MM.1S (cell line): ENCODE results near the gene NOL9.

Experiments used
- CTCF ChIP-seq: fragments of 300-600 bp; sonication (generic); IDR thresholded peaks from 2 replicates; pipeline ENCODE4 v1.5.1; 2016; ENCODE audit warnings: antibody characterized with exemption, low read length, mixed read lengths
- EZH2 ChIP-seq: fragments of 300-600 bp; sonication (generic); optimal IDR thresholded peaks from 2 replicates; pipeline ENCODE3; 2017; ENCODE audit warnings: low read depth, mild to moderate bottlenecking, antibody characterized with exemption, low read length, mixed read lengths
- EZH2phosphoT487 ChIP-seq: fragments of 300-600 bp; sonication (generic); IDR thresholded peaks from 2 replicates; pipeline ENCODE4 v1.6.1; 2018; ENCODE audit warnings: antibody characterized with exemption, low read length

- TF ChIP-seq CTCF (no peak), EZH2 (no peak), EZH2phosphoT487 (no peak)
These were observed 25.2 kb upstream of the NOL9 start, which contains the start of gene ZBTB48 for GRCh38 chr1:6579374-6580118.
